K562 (cell line): ENCODE measurements around the gene FMOD. TPM values are rescaled to one million over a fixed set of nuclear protein-coding genes. Genes with fewer than 3 reads are reported as not detected.

Experiments used
- ATAC-seq: fragments of 200-7000 bp; cut with Tn5 transposase; 3 replicates; pipeline ENCODE4 v1.9.1; 2020; ENCODE audit warnings: moderate library complexity
- BruUV-seq: library from RNA; stranded (reverse); fragments of 400-500 nt; replicated peaks from 2 replicates; lab custom pipeline; 2021; lab: Mats Ljungman, UMichigan
- CTCF ChIA-PET: fragments of 300-600 bp; formaldehyde crosslinking; extraction: SDS; loops from one replicate; lab custom pipeline; 2021; ENCODE audit warnings: low intra/inter-chr PET ratio; lab: Yijun Ruan, JAX
- POLR2A ChIA-PET: fragments of 300-600, 350-650 bp; sonication (Branson Sonifier 250); formaldehyde crosslinking; extraction: SDS; loops from one replicate; lab custom pipeline; 2021; ENCODE audit warnings: antibody characterized with exemption, inconsistent platforms; lab: Yijun Ruan, JAX
- DNase-seq, 4 experiments: peaks; one replicate each; pipeline versions ENCODE4 v3.0.0 to v3.0.0-alpha.2; 2011 to 2018; ENCODE audit warnings: low spot score in 3 of 4, mixed read lengths in 3 of 4; ENCODE audit errors: extremely low read depth in 1 of 4
- FAIRE-seq: peaks from 2 replicates; lab custom pipeline; 2011; peaks lifted over from hg19 to GRCh38; lab: Jason Lieb, UNC
- H2AFZ ChIP-seq: 2 replicates; pipeline ENCODE4 v1.6.0; 2011; ENCODE audit warnings: low read depth, low read length, control low read depth, inconsistent platforms
- H3K27ac ChIP-seq: fragments of 200-600 bp; 3 replicates; pipeline ENCODE4 v1.8.0; 2011; ENCODE audit warnings: low read depth, mild to moderate bottlenecking, control low read depth, inconsistent platforms, low read length, moderate library complexity, mixed read lengths; ENCODE audit errors: extremely low read depth
- H3K27me3 ChIP-seq, 2 experiments: fragments of 300-600 bp in 1 of 2; 2 replicates in 1 of 2; 3 replicates in 1 of 2; pipeline versions ENCODE4 v1.6.0 to v1.8.0; 2011; ENCODE audit warnings: inconsistent platforms in 2 of 2, low read length in 2 of 2, mild to moderate bottlenecking in 1 of 2, mixed read lengths in 1 of 2, moderate library complexity in 1 of 2; ENCODE audit not compliant: control insufficient read depth in 2 of 2, insufficient read depth in 2 of 2
- H3K36me3 ChIP-seq: fragments of 300-600 bp; 3 replicates; pipeline ENCODE4 v1.8.0; 2011; ENCODE audit warnings: mild to moderate bottlenecking, low read length, inconsistent platforms; ENCODE audit not compliant: control insufficient read depth, insufficient read depth
- H3K4me1 ChIP-seq, 2 experiments: fragments of 200-600 bp in 1 of 2; replicated peaks in 1 of 2; 2 replicates in 1 of 2; 3 replicates in 1 of 2; pipeline versions ENCODE4 v1.5.1 to v1.8.0; 2011; ENCODE audit warnings: inconsistent platforms in 2 of 2, low read length in 2 of 2, mild to moderate bottlenecking in 1 of 2, mixed read lengths in 1 of 2, moderate library complexity in 1 of 2; ENCODE audit not compliant: control insufficient read depth in 2 of 2, insufficient read depth in 2 of 2
- H3K4me2 ChIP-seq: 2 replicates; pipeline ENCODE4 v1.6.1; 2011; ENCODE audit warnings: low read length, control low read depth, inconsistent platforms, mixed read lengths; ENCODE audit not compliant: insufficient read depth
- H3K4me3 ChIP-seq: fragments of 200-600 bp; sonication (generic), shearing (Covaris generic); 2 replicates; pipeline ENCODE4 v1.5.1; 2016; ENCODE audit warnings: control low read depth, inconsistent platforms
- H3K79me2 ChIP-seq: fragments of 200-600 bp; 3 replicates; pipeline ENCODE4 v1.8.0; 2011; ENCODE audit warnings: low read length, inconsistent platforms; ENCODE audit not compliant: control insufficient read depth, insufficient read depth
- H3K9ac ChIP-seq, 2 experiments: 2 replicates each; pipeline versions ENCODE4 v1.6.0 to v1.6.1; 2011; ENCODE audit warnings: low read depth in 2 of 2, low read length in 2 of 2, control low read depth in 1 of 2, inconsistent platforms in 1 of 2, mild to moderate bottlenecking in 1 of 2, mixed read lengths in 1 of 2; ENCODE audit not compliant: insufficient read depth in 1 of 2
- H3K9me1 ChIP-seq: one replicate; pipeline ENCODE4 v1.6.0; 2011; ENCODE audit warnings: inconsistent platforms, mild to moderate bottlenecking, low read length, moderate library complexity; ENCODE audit not compliant: control insufficient read depth, insufficient read depth
- H3K9me3 ChIP-seq: replicated peaks from 2 replicates; pipeline ENCODE4 v1.5.1; 2011; ENCODE audit warnings: low read depth, low read length, inconsistent platforms; ENCODE audit not compliant: control insufficient read depth, insufficient read depth
- H4K20me1 ChIP-seq: replicated peaks from 2 replicates; pipeline ENCODE4 v1.6.1; 2011; ENCODE audit warnings: low read length, inconsistent platforms, mixed read lengths; ENCODE audit not compliant: control insufficient read depth, insufficient read depth
- ATF1 ChIP-seq, 2 experiments: fragments of 450-650 bp in 1 of 2; IDR thresholded peaks; 2 replicates each; pipeline ENCODE4 v1.6.1; 2016; ENCODE audit warnings: missing compliant biosample characterization in 1 of 2, missing genetic modification characterization in 1 of 2
- EZH2 ChIP-seq: IDR thresholded peaks from 2 replicates; pipeline ENCODE4 v1.6.1; 2012; ENCODE audit warnings: low read depth, mild to moderate bottlenecking, inconsistent platforms, low read length, borderline replicate concordance
- WGBS: fragments of 100-300 bp; shearing (Covaris generic); methylation state at CpG from one replicate; pipeline ENCODE4 v1.1.6; 2016; ENCODE audit warnings: low coverage, mixed read lengths; ENCODE audit not compliant: insufficient coverage; ENCODE audit errors: missing lambda C conversion rate; 5-methylcytosine and 5-hydroxymethylcytosine counted together
- in situ Hi-C: fragments of 300-500 bp; cut with MboI; formaldehyde crosslinking; loops from 4 replicates; pipeline ENCODE4 v1.15.0; 2018; ENCODE audit warnings: inconsistent platforms, mixed read lengths
- intact Hi-C: fragments of 100-400 bp; cut with micrococcal nuclease; formaldehyde crosslinking; loops from 2 replicates; pipeline ENCODE4 v1.14.2; 2022
- polyA plus RNA-seq, 8 experiments: library from polyadenylated mRNA; depleted of rRNA in 4 of 8; stranded (reverse) in 5 of 8; unstranded in 3 of 8; fragments of >200 nt; fragmentation: Nextera tagmentation in 2 of 8; fragmentation: Illumina TruSeq in 1 of 8; extraction: Ambion mirVana in 2 of 8; extraction: Trizol in 1 of 8; gene quantifications; 2 replicates each; pipeline versions ENCODE4 v1.2.1 to v1.2.3, GENCODE V29; 2011 to 2014; ENCODE audit warnings: inconsistent platforms in 1 of 8, missing spikeins in 1 of 8
- total RNA-seq, 7 experiments: library from RNA; depleted of rRNA in 6 of 7; stranded (reverse); fragments of >200 nt in 6 of 7; fragmentation: Illumina TruSeq in 2 of 7; extraction: Trizol in 2 of 7; gene quantifications; 2 replicates each; pipeline versions ENCODE4 v1.2.1 to v1.2.3, GENCODE V29; 2011 to 2021; ENCODE audit warnings: low replicate concordance in 1 of 7
- TF ChIP-seq, protein P1 (sequence below), 2 experiments: fragments of 450-650 bp in 1 of 2; sonication (generic) in 1 of 2; formaldehyde crosslinking in 1 of 2; IDR thresholded peaks in 1 of 2; conservative IDR thresholded peaks in 1 of 2; 2 replicates each; pipeline versions ENCODE4 v1.6.1 to v1.8.1; 2016 to 2023; ENCODE audit warnings: mild to moderate bottlenecking in 2 of 2, moderate library complexity in 2 of 2, inconsistent platforms in 1 of 2, missing genetic modification reagents in 1 of 2
- TF ChIP-seq, protein P2 (sequence below): fragments of 250-450 bp; sonication (Bioruptor Pico); IDR thresholded peaks from 2 replicates; pipeline ENCODE4 v1.5.0; 2021; ENCODE audit warnings: mild to moderate bottlenecking, moderate library complexity
- TF ChIP-seq, protein P3 (sequence below): fragments of 450-650 bp; IDR thresholded peaks from 2 replicates; pipeline ENCODE4 v1.6.1; 2017; ENCODE audit warnings: antibody characterized with exemption, mild to moderate bottlenecking
- TF ChIP-seq, protein P4 (sequence below): fragments of 250-450 bp; sonication (Bioruptor Pico); IDR thresholded peaks from 2 replicates; pipeline ENCODE4 v1.8.0; 2021; ENCODE audit warnings: moderate library complexity, mild to moderate bottlenecking, inconsistent platforms

The FMOD gene
- total and polyA plus RNA-seq, 9 of the 15 experiments (the other 6 are each of a cell fraction or from before 2014, with no cell fraction given), result 0.03 to 0.13 (median 0.03) TPM; not detected in 6

DNA sequence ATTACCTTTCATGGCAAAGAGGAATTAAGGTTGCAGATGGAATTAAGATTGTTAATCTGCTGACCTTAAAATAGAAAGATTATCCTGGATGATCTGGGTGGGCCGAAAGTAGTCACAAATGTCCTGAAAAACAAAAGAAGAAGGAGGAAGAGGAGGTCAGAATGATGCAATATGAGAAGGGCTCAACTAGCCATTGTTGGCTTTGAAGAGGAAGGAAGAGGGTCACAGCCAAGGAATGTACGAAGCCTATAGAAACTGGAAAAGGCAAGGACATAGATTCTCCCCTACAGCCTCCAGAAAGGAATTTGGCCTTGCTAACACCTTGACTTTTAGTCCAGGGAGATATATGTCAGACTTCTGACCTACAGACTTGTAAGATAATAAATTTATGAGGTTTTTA lies 39.4 kb upstream of the FMOD start (continued):
- TF ChIP-seq, protein P1, sequence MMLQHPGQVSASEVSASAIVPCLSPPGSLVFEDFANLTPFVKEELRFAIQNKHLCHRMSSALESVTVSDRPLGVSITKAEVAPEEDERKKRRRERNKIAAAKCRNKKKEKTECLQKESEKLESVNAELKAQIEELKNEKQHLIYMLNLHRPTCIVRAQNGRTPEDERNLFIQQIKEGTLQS (IDR thresholded peaks at IDR 0.05), result peak; percentile 28; the same call in 1 of the 2 replicates
- TF ChIP-seq, protein P1 (CRISPR knock-in tag; conservative IDR thresholded peaks at IDR 0.05), result no peak
- TF ChIP-seq, protein P2, sequence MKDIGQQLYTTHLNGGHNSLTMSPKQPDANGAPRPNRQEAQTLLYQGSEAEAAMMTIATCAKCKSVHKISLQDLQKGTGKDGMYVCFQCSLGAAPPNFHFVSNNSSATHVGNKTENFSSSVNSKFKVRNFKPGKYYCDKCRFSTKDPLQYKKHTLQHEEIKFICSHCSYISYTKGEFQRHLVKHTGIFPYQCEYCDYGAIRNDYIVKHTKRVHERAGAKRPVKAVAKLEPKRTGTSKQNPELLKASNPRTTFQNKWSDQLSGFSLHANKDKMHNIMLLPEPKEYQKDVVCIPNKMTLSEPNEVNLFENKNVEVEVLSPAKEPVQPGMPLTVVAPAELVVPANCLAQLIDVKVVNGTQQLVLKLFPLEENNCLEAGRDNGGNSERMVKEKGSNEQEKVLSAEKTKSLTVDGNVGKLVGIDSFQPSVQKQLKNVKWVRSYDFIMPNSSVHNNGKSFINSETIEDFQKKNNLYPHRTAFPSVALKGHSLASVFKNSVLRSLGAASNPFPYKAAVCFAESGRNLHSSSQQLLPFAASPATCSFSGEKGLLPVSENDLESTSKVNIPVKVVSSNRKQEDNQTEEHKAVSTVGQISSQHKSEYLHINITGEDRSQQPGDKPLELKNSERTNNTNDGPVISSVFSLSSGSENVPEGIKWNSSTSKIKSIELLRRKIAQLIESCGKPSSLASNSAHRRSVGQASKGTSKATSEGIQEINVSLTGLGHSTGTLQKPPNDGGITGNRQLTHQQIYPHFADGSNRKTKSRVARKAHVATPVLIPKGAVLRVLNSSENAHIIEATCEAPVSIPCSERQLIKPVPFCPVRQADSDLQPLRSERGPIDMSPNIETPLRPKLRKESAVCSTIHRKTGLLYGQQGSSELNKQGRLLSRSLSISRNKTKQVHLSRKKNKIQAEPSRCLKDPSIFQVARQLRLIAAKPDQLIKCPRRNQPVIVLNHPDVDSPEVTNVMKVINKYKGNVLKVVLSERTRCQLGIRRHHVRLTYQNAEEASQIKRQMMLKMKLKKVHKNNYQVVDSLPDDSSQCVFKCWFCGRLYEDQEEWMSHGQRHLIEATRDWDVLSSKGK, result no peak

DNA sequence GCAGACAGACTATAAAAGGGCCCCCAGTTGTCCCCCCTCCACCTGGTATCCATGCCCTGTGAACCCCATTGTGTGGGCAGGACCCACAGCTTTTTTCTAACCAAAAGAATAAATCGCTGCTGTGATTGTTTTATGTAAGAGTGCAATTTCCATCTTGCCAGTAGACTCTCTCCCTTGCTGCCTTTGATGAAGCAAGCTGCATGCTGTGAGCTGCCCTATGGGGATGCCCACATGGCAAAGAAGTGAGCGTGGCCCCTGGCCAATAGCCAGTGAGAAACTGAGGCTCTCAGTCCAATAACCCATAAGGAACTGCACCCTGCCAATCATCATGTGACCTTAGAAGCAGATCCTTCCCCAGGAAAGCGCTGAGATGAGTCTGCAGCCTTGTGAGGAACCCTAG lies 37.8 kb upstream of the FMOD start:
- ChIA-PET POLR2A (interaction anchor here (1.2 kb wide), 1 partner anchor 18 kb away, joined by 4 read pairs; no protein-coding TSS in a partner anchor), CTCF (no interaction called here)
- no peaks in the 10 kb centered on the region for H3K9me3 ChIP-seq
- H3K9me1 ChIP-seq, result no peaks in the 10 kb centered on the region
- FAIRE-seq (no peak), ATAC-seq (no peak), DNase-seq (no peak)
- no TSS peak for BruUV-seq
- H3K36me3 ChIP-seq, result no peaks in the 10 kb centered on the region
- in situ Hi-C loops (no loop called here), intact Hi-C loops (no loop called here)
- H3K27me3 ChIP-seq, result peaks cover 7% of the 10 kb centered on the region in 2 experiments; a peak in 1 of 5 replicates
- H3K27ac ChIP-seq, result no peak overlapping the region
- no peaks in the 10 kb centered on the region for H3K79me2 ChIP-seq
- no peak overlapping the region for H2AFZ ChIP-seq
- H3K9ac ChIP-seq, result no peak overlapping the region
- WGBS, result 0% methylated on average over 3 of the region's 3 CpGs
- H3K4me1 ChIP-seq, result no peaks in the 10 kb centered on the region
- H4K20me1 ChIP-seq, result no peaks in the 10 kb centered on the region
- no peak overlapping the region for H3K4me2 ChIP-seq
- H3K4me3 ChIP-seq, result no peak overlapping the region
- TF ChIP-seq, protein P3, sequence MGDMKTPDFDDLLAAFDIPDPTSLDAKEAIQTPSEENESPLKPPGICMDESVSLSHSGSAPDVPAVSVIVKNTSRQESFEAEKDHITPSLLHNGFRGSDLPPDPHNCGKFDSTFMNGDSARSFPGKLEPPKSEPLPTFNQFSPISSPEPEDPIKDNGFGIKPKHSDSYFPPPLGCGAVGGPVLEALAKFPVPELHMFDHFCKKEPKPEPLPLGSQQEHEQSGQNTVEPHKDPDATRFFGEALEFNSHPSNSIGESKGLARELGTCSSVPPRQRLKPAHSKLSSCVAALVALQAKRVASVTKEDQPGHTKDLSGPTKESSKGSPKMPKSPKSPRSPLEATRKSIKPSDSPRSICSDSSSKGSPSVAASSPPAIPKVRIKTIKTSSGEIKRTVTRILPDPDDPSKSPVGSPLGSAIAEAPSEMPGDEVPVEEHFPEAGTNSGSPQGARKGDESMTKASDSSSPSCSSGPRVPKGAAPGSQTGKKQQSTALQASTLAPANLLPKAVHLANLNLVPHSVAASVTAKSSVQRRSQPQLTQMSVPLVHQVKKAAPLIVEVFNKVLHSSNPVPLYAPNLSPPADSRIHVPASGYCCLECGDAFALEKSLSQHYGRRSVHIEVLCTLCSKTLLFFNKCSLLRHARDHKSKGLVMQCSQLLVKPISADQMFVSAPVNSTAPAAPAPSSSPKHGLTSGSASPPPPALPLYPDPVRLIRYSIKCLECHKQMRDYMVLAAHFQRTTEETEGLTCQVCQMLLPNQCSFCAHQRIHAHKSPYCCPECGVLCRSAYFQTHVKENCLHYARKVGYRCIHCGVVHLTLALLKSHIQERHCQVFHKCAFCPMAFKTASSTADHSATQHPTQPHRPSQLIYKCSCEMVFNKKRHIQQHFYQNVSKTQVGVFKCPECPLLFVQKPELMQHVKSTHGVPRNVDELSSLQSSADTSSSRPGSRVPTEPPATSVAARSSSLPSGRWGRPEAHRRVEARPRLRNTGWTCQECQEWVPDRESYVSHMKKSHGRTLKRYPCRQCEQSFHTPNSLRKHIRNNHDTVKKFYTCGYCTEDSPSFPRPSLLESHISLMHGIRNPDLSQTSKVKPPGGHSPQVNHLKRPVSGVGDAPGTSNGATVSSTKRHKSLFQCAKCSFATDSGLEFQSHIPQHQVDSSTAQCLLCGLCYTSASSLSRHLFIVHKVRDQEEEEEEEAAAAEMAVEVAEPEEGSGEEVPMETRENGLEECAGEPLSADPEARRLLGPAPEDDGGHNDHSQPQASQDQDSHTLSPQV, result no peak
- TF ChIP-seq ATF1 (CRISPR knock-in tag; IDR thresholded peaks at IDR 0.05) (no peak), ATF1 (tag; IDR thresholded peaks at IDR 0.05) (no peak), EZH2 (no peak)
- TF ChIP-seq, protein P4, sequence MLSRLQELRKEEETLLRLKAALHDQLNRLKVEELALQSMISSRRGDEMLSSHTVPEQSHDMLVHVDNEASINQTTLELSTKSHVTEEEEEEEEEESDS (CRISPR knock-in tag), result no peak
